ENCODE results near the gene RIT2. TPM values are rescaled to one million over a fixed set of nuclear protein-coding genes. Genes with fewer than 3 reads are reported as not detected.

The RIT2 gene
- total RNA-seq, 1 donor from 2014 or later = not detected

DNA sequence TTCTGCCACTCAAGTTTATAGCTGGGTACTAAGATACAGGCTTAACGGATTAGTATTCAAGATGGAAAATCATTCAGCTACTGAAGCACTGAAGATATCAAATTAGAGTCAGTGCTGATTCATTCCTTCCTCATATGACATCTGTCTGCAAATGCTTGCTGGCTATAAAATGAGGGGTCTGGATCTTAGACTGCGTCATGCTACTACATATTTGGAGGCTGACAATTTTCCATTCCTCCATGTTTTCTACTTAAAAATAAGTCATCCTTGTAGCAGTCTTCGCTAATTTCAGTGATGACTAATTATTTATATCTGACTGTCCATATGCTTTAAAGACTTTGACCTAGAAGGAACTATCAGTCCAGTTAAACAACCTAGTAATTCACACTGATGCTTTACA, 233.4 kb downstream of the RIT2 start:
- no peak overlapping the region for H3K27ac ChIP-seq (ENCODE audit: low read depth, low read length)
- H3K36me3 ChIP-seq (ENCODE audit: control insufficient read depth in 3 of 3, insufficient read depth in 3 of 3, low read length in 3 of 3) = no peaks in the 10 kb centered on the region
- H3K4me1 ChIP-seq (ENCODE audit: control insufficient read depth in 3 of 3, insufficient read depth in 3 of 3, low read length in 3 of 3) = no peaks in the 10 kb centered on the region
- no peaks in the 10 kb centered on the region for H3K27me3 ChIP-seq (ENCODE audit: control insufficient read depth in 3 of 3, insufficient read depth in 3 of 3, low read length in 3 of 3)
- H3K9ac ChIP-seq (ENCODE audit: low read depth in 1 of 3, low read length in 3 of 3) = no peak overlapping the region
- no peak overlapping the region for H3K4me3 ChIP-seq (ENCODE audit: low read length in 3 of 3)
- H3K9me3 ChIP-seq (ENCODE audit: control insufficient read depth in 3 of 3, low read length in 3 of 3) = peaks cover 0 to 3% (median 0%) of the 10 kb centered on the region in 3 donors

DNA sequence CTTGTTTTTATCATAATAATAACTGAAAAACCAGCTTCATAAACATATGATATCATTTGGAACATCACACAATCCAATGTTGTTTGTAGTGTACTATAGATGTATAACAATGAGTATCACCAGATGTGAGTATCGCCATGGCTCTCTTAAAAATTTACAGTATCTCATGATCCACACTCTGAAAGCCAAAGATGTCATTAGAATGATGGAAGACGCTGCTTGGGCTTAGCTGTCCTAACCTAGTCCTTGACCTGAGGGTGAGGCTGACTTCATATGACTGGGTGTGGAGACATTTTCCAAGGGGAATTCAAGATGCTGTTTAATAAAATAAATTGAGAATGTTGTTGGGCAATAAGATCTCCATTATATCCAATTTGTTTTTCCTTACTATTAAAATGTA, 242.6 kb downstream of the RIT2 start:
- Histone ChIP-seq H3K4me1 (ENCODE audit: control insufficient read depth in 3 of 3, insufficient read depth in 3 of 3, low read length in 3 of 3) (no peaks in the 10 kb centered on the region), H3K4me3 (ENCODE audit: low read length in 3 of 3) (no peak overlapping the region), H3K27ac (ENCODE audit: low read depth, low read length) (no peak overlapping the region), H3K9me3 (ENCODE audit: control insufficient read depth in 3 of 3, low read length in 3 of 3) (no peaks in the 10 kb centered on the region), H3K27me3 (ENCODE audit: control insufficient read depth in 3 of 3, insufficient read depth in 3 of 3, low read length in 3 of 3) (no peaks in the 10 kb centered on the region), H3K9ac (ENCODE audit: low read depth in 1 of 3, low read length in 3 of 3) (no peak overlapping the region), H3K36me3 (ENCODE audit: control insufficient read depth in 3 of 3, insufficient read depth in 3 of 3, low read length in 3 of 3) (no peaks in the 10 kb centered on the region)

DNA sequence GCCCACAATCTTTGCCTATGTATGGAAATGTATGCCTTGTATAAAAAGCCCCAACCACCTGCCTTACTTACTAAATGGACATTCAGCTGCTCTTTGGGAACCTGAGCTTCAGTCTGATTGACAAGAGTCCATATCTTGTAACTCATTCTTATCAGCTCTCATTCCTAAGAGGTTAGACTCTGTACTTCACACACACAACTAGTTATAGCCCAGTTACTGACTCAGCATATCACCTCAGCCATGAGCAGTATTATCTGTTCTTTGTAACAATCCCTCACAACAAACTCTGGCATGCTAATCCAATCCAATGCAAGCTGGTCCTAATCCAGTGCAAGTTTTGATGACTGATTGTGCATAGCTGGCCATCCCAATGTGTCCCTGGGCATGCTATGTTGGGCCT, 250.6 kb downstream of the RIT2 start:
- Histone ChIP-seq H3K4me1 (ENCODE audit: control insufficient read depth in 3 of 3, insufficient read depth in 3 of 3, low read length in 3 of 3) (no peaks in the 10 kb centered on the region), H3K4me3 (ENCODE audit: low read length in 3 of 3) (no peak overlapping the region), H3K9me3 (ENCODE audit: control insufficient read depth in 3 of 3, low read length in 3 of 3) (no peaks in the 10 kb centered on the region), H3K27ac (ENCODE audit: low read depth, low read length) (no peak overlapping the region), H3K27me3 (ENCODE audit: control insufficient read depth in 3 of 3, insufficient read depth in 3 of 3, low read length in 3 of 3) (no peaks in the 10 kb centered on the region), H3K36me3 (ENCODE audit: control insufficient read depth in 3 of 3, insufficient read depth in 3 of 3, low read length in 3 of 3) (no peaks in the 10 kb centered on the region), H3K9ac (ENCODE audit: low read depth in 1 of 3, low read length in 3 of 3) (no peak overlapping the region)

DNA sequence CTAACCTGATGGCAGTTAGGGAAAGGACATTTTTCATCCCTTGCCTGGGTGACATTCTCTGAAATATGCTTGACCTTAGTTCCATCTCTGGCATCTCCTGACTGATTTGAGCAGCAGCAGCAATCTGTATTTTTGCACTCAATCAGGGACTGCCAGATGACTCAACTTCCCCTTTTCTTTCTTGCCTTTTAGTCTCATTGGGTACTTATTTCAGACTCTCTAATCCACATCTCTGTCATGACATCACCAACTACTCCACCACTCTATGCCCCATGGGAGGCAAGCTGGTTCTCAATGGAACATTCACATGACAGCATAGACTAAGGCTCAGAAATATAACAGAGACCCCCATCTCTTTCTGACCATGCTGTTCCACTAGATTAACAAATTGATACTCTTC, 254.2 kb downstream of the RIT2 start:
- Histone ChIP-seq H3K4me3 (ENCODE audit: low read length in 3 of 3) (no peak overlapping the region), H3K4me1 (ENCODE audit: control insufficient read depth in 3 of 3, insufficient read depth in 3 of 3, low read length in 3 of 3) (no peaks in the 10 kb centered on the region), H3K27me3 (ENCODE audit: control insufficient read depth in 3 of 3, insufficient read depth in 3 of 3, low read length in 3 of 3) (no peaks in the 10 kb centered on the region), H3K36me3 (ENCODE audit: control insufficient read depth in 3 of 3, insufficient read depth in 3 of 3, low read length in 3 of 3) (no peaks in the 10 kb centered on the region), H3K27ac (ENCODE audit: low read depth, low read length) (no peak overlapping the region), H3K9me3 (ENCODE audit: control insufficient read depth in 3 of 3, low read length in 3 of 3) (no peaks in the 10 kb centered on the region), H3K9ac (ENCODE audit: low read depth in 1 of 3, low read length in 3 of 3) (no peak overlapping the region)

DNA sequence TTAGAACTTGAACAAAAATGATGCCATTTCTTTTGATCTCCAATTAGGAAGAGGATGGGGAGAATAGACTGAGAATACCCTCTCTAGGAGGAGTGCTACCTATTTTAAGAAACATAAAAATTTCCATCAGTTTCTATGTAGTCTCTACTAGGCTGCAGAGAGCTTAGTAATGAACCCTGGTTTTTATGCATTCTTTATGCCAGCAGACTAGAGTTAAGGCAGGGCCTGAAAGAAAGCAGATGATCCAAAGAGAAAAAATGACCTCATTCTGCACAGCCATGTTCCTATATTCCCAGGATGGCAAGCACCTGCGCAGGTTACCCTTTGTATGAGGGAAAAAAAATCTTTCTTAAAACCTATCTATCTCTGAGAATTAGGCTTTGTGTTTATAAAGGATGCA, 254.9 kb downstream of the RIT2 start:
- H3K4me3 ChIP-seq (ENCODE audit: low read length in 3 of 3) = no peak overlapping the region
- no peaks in the 10 kb centered on the region for H3K9me3 ChIP-seq (ENCODE audit: control insufficient read depth in 3 of 3, low read length in 3 of 3)
- H3K4me1 ChIP-seq (ENCODE audit: control insufficient read depth in 3 of 3, insufficient read depth in 3 of 3, low read length in 3 of 3) = no peaks in the 10 kb centered on the region
- no peaks in the 10 kb centered on the region for H3K27me3 ChIP-seq (ENCODE audit: control insufficient read depth in 3 of 3, insufficient read depth in 3 of 3, low read length in 3 of 3)
- H3K9ac ChIP-seq (ENCODE audit: low read depth in 1 of 3, low read length in 3 of 3) = no peak overlapping the region
- no peaks in the 10 kb centered on the region for H3K36me3 ChIP-seq (ENCODE audit: control insufficient read depth in 3 of 3, insufficient read depth in 3 of 3, low read length in 3 of 3)
- H3K27ac ChIP-seq (ENCODE audit: low read depth, low read length) = no peak overlapping the region

DNA sequence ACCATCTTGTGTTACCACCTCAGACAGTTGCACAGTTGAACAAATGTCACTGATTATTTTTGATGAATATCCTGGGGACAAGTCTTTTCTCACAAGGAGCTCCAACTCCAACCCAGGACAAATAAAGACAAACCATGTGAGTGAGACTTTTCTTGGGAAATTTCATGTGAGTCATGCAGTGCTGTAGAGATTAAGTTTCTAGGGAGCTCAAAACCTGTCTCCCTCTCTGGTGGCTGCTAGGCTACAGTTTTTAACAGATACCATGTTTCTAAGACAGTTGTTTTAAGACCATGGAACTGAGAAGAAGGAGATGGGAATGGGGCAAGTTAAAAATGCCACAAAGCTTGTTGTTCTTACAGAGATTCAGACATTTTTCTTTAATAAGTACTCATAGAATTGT, 255.5 kb downstream of the RIT2 start:
- Histone ChIP-seq H3K4me3 (ENCODE audit: low read length in 3 of 3) (no peak overlapping the region), H3K27ac (ENCODE audit: low read depth, low read length) (no peak overlapping the region), H3K36me3 (ENCODE audit: control insufficient read depth in 3 of 3, insufficient read depth in 3 of 3, low read length in 3 of 3) (no peaks in the 10 kb centered on the region), H3K4me1 (ENCODE audit: control insufficient read depth in 3 of 3, insufficient read depth in 3 of 3, low read length in 3 of 3) (no peaks in the 10 kb centered on the region), H3K27me3 (ENCODE audit: control insufficient read depth in 3 of 3, insufficient read depth in 3 of 3, low read length in 3 of 3) (no peaks in the 10 kb centered on the region), H3K9me3 (ENCODE audit: control insufficient read depth in 3 of 3, low read length in 3 of 3) (no peaks in the 10 kb centered on the region), H3K9ac (ENCODE audit: low read depth in 1 of 3, low read length in 3 of 3) (no peak overlapping the region)

DNA sequence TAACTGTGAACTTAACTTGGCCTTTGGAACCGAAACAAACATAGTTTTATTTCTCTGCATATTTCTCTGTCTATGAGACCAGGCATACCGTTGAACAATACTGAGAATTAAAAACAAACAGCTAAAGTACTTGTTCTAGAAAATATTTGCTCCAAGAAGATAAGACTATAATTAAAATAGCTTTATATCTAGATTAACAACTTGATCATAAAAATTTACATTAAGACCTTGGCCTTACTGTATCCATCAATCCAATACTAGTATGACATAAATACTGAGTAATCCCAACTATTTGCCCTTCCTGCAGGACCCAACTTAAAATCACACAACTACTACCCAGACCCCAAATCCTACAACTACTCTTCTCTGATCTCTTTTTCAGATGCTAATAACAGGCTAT, 260.9 kb downstream of the RIT2 start:
- H3K27me3 ChIP-seq (ENCODE audit: control insufficient read depth in 3 of 3, insufficient read depth in 3 of 3, low read length in 3 of 3) = no peaks in the 10 kb centered on the region

DNA sequence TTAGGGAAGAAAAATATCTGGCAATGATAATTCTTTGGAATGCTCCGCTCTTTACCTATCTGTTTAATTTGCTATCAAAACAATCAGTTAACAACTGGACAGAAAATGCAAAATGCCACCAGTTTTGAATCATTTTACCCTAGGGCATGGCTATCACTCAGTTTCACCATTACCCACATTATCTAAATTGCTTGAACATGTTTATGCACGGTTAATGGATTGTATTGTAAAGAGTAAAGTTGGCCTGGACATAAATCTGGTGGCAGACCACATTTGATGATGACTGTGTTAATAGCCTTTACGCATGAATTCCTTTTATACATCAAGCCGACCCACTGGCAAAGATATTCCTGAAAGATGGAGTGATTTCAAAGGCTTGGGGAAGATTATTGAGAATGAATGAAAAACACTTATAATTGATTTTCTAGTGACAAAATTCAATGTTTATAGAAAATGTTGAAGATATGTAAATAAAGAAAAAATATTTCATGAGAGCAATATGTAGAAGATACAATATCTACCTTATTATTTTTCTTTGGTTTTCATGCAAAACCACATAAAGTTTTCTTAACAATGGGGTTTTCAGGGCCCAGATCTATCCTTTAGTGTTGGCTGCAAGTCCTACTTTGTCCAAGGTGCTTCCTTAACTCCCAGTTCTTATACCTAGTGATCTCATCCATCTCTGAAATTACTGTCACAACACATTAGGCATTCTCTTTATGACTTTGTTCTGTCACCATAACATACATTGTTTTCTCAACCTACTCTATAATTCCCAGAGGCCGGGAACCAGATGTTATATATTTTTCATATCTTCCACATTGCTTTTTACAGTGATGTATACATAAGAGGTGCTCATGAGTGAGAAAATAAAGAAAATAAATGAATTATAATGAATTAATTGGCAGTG, 265.1 kb downstream of the RIT2 start:
- Histone ChIP-seq H3K9ac (ENCODE audit: low read depth in 1 of 3, low read length in 3 of 3) (no peak overlapping the region), H3K9me3 (ENCODE audit: control insufficient read depth in 3 of 3, low read length in 3 of 3) (no peaks in the 10 kb centered on the region), H3K36me3 (ENCODE audit: control insufficient read depth in 3 of 3, insufficient read depth in 3 of 3, low read length in 3 of 3) (no peaks in the 10 kb centered on the region), H3K4me1 (ENCODE audit: control insufficient read depth in 3 of 3, insufficient read depth in 3 of 3, low read length in 3 of 3) (no peaks in the 10 kb centered on the region), H3K27me3 (ENCODE audit: control insufficient read depth in 3 of 3, insufficient read depth in 3 of 3, low read length in 3 of 3) (no peaks in the 10 kb centered on the region), H3K4me3 (ENCODE audit: low read length in 3 of 3) (no peak overlapping the region), H3K27ac (ENCODE audit: low read depth, low read length) (no peak overlapping the region)

More for the DNA sequence above, 260.9 kb downstream of the RIT2 start:
- H3K4me1 ChIP-seq (ENCODE audit: control insufficient read depth in 3 of 3, insufficient read depth in 3 of 3, low read length in 3 of 3) = no peaks in the 10 kb centered on the region
- no peaks in the 10 kb centered on the region for H3K36me3 ChIP-seq (ENCODE audit: control insufficient read depth in 3 of 3, insufficient read depth in 3 of 3, low read length in 3 of 3)
- no peak overlapping the region for H3K27ac ChIP-seq (ENCODE audit: low read depth, low read length)
- H3K9ac ChIP-seq (ENCODE audit: low read depth in 1 of 3, low read length in 3 of 3) = no peak overlapping the region
- H3K4me3 ChIP-seq (ENCODE audit: low read length in 3 of 3) = no peak overlapping the region
- H3K9me3 ChIP-seq (ENCODE audit: control insufficient read depth in 3 of 3, low read length in 3 of 3) = no peaks in the 10 kb centered on the region

DNA sequence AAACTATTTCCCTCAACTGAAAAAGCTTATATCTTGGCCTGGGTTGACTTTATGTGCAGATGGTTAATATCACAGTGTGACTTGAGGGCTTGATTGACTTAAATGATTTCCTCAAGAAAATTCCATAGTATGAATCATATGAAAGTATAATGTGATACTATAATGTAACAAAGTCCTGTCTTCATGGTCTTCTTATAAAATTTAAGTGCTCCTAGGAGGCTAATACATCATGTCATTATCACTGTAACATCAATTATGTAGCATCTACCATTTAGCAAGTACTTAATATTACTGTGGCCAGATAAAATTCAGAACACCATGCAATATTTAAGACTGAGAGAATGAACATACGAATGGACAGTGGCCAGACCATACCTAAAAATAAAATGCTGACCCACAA, 276.1 kb downstream of the RIT2 start:
- Histone ChIP-seq H3K9me3 (ENCODE audit: control insufficient read depth in 3 of 3, low read length in 3 of 3) (no peaks in the 10 kb centered on the region), H3K27ac (ENCODE audit: low read depth, low read length) (no peak overlapping the region), H3K27me3 (ENCODE audit: control insufficient read depth in 3 of 3, insufficient read depth in 3 of 3, low read length in 3 of 3) (no peaks in the 10 kb centered on the region), H3K9ac (ENCODE audit: low read depth in 1 of 3, low read length in 3 of 3) (no peak overlapping the region), H3K36me3 (ENCODE audit: control insufficient read depth in 3 of 3, insufficient read depth in 3 of 3, low read length in 3 of 3) (no peaks in the 10 kb centered on the region), H3K4me3 (ENCODE audit: low read length in 3 of 3) (no peak overlapping the region), H3K4me1 (ENCODE audit: control insufficient read depth in 3 of 3, insufficient read depth in 3 of 3, low read length in 3 of 3) (no peaks in the 10 kb centered on the region)

DNA sequence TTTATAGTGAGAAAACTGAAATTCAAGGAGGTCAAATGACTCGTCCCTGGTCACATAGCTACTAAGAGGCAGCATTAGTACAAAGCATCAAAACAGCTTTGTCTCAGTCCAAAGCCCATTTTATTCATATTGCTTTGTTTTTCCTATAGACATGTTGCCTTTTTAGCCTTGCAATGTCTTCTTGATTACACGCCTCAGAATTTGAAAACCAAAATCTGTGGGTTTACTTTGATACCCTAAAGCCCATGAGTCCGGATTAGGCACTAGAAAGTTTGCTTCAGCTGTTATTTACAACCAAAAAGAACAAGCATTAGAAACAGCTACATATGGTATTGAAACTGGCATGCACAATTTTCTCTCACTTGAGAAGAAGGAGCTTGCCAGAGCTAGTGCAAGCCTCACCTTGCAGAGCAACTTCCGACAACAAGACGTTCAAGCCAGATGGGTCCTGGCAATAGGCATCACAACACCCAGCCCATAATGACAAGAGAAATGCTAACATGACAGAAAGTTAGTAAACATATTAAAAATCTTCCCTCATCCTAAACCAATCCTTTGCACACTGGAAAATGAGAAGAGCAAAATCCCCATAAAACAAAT, 276.8 kb downstream of the RIT2 start:
- Histone ChIP-seq H3K9ac (ENCODE audit: low read depth in 1 of 3, low read length in 3 of 3) (no peak overlapping the region), H3K9me3 (ENCODE audit: control insufficient read depth in 3 of 3, low read length in 3 of 3) (no peaks in the 10 kb centered on the region), H3K4me3 (ENCODE audit: low read length in 3 of 3) (no peak overlapping the region), H3K27me3 (ENCODE audit: control insufficient read depth in 3 of 3, insufficient read depth in 3 of 3, low read length in 3 of 3) (no peaks in the 10 kb centered on the region), H3K36me3 (ENCODE audit: control insufficient read depth in 3 of 3, insufficient read depth in 3 of 3, low read length in 3 of 3) (no peaks in the 10 kb centered on the region), H3K27ac (ENCODE audit: low read depth, low read length) (no peak overlapping the region), H3K4me1 (ENCODE audit: control insufficient read depth in 3 of 3, insufficient read depth in 3 of 3, low read length in 3 of 3) (no peaks in the 10 kb centered on the region)

Measured in skeletal muscle tissue (tissue), 4 donors.